Karpas-422 (cell line): Measurements from ENCODE around the gene GPR61. TPM values are rescaled to one million over a fixed set of nuclear protein-coding genes. Genes with fewer than 3 reads are reported as not detected.

Source experiments
- DNase-seq: peaks from one replicate; pipeline ENCODE4 v3.0.0-alpha.2; 2015
- H2AFZ ChIP-seq: fragments of 200-600 bp; sonication (generic); 2 replicates; pipeline ENCODE4 v1.6.1; 2014; ENCODE audit warnings: antibody characterized with exemption, low read length, mixed read lengths
- H3K27ac ChIP-seq: fragments of 200-600 bp; sonication (generic); 2 replicates; pipeline ENCODE4 v1.5.1; 2014; ENCODE audit warnings: mild to moderate bottlenecking, low read length, moderate library complexity
- H3K27me3 ChIP-seq: fragments of 200-600 bp; sonication (generic); 2 replicates; pipeline ENCODE4 v1.6.1; 2014; ENCODE audit warnings: low read length, mixed read lengths
- H3K36me3 ChIP-seq: fragments of 200-600 bp; sonication (generic); 2 replicates; pipeline ENCODE4 v1.6.1; 2014; ENCODE audit warnings: low read length, mixed read lengths; ENCODE audit not compliant: insufficient read depth
- H3K4me1 ChIP-seq: fragments of 200-600 bp; sonication (generic); 2 replicates; pipeline ENCODE4 v1.6.1; 2014; ENCODE audit warnings: mild to moderate bottlenecking, low read length, mixed read lengths
- H3K4me2 ChIP-seq: fragments of 200-600 bp; sonication (generic); 2 replicates; pipeline ENCODE4 v1.6.1; 2014; ENCODE audit warnings: low read length, low read depth, mild to moderate bottlenecking; ENCODE audit not compliant: poor library complexity, severe bottlenecking
- H3K4me3 ChIP-seq: fragments of 200-600 bp; sonication (generic); 2 replicates; pipeline ENCODE4 v1.5.1; 2014; ENCODE audit warnings: mild to moderate bottlenecking, antibody characterized with exemption, low read length, mixed read lengths
- H3K79me2 ChIP-seq: fragments of 200-600 bp; sonication (generic); 2 replicates; pipeline ENCODE4 v1.6.1; 2014; ENCODE audit warnings: mild to moderate bottlenecking, low read length, mixed read lengths
- H3K9ac ChIP-seq: fragments of 200-600 bp; sonication (generic); 2 replicates; pipeline ENCODE4 v1.6.0; 2014; ENCODE audit warnings: low read length
- H3K9me2 ChIP-seq: fragments of 200-600 bp; sonication (generic), shearing (Covaris generic); replicated peaks from 2 replicates; pipeline ENCODE4 v1.6.0; 2014; ENCODE audit warnings: mild to moderate bottlenecking, low read length, moderate library complexity; ENCODE audit not compliant: insufficient read depth
- H3K9me3 ChIP-seq: fragments of 300-700, 200-600 bp; sonication (generic); 2 replicates; pipeline ENCODE4 v1.6.1; 2014; ENCODE audit warnings: low read length, mixed read lengths
- H4K20me1 ChIP-seq: fragments of 200-600 bp; sonication (generic); 2 replicates; pipeline ENCODE4 v1.6.1; 2014; ENCODE audit warnings: mild to moderate bottlenecking, antibody characterized with exemption, low read length, low read depth; ENCODE audit not compliant: insufficient read depth
- total RNA-seq: library from RNA; depleted of rRNA; stranded (reverse); fragments of >200 nt; shearing (Covaris generic); gene quantifications from 2 replicates; pipeline ENCODE4 v1.2.3, GENCODE V29; 2014; ENCODE audit warnings: low replicate concordance

Gene GPR61
- total RNA-seq, 1 experiment from 2014 or later: not detected

GRCh38 chr1:109514846-109515245 lies 24.8 kb upstream of the GPR61 start:
- Histone ChIP-seq H4K20me1 (no peaks in the 10 kb centered on the region), H2AFZ (no peak overlapping the region), H3K4me3 (no peak overlapping the region), H3K4me1 (peaks cover 9% of the 10 kb centered on the region), H3K27ac (no peak overlapping the region), H3K79me2 (no peaks in the 10 kb centered on the region), H3K4me2 (no peak overlapping the region), H3K27me3 (no peaks in the 10 kb centered on the region), H3K9me3 (no peaks in the 10 kb centered on the region), H3K36me3 (no peaks in the 10 kb centered on the region), H3K9ac (no peak overlapping the region), H3K9me2 (no peaks in the 10 kb centered on the region)
- no peak for DNase-seq

- Histone ChIP-seq H4K20me1 (no peaks in the 10 kb centered on the region), H3K36me3 (no peaks in the 10 kb centered on the region), H3K79me2 (no peaks in the 10 kb centered on the region), H3K9me3 (no peaks in the 10 kb centered on the region), H3K27ac (no peak overlapping the region), H3K4me2 (no peak overlapping the region), H3K27me3 (no peaks in the 10 kb centered on the region), H3K4me1 (peaks cover 5% of the 10 kb centered on the region), H2AFZ (no peak overlapping the region), H3K4me3 (no peak overlapping the region), H3K9ac (no peak overlapping the region), H3K9me2 (no peaks in the 10 kb centered on the region)
- no peak for DNase-seq
Observed at GRCh38 chr1:109516872-109517271, 22.8 kb upstream of the GPR61 start.

GRCh38 chr1:109517337-109517736 lies 22.3 kb upstream of the GPR61 start:
- no peak for DNase-seq
- H3K9me2 ChIP-seq: no peaks in the 10 kb centered on the region
- H3K4me2 ChIP-seq: no peak overlapping the region
- no peaks in the 10 kb centered on the region for H4K20me1 ChIP-seq
- no peaks in the 10 kb centered on the region for H3K9me3 ChIP-seq
- H3K27me3 ChIP-seq: no peaks in the 10 kb centered on the region
- H3K9ac ChIP-seq: no peak overlapping the region
- peaks cover 5% of the 10 kb centered on the region for H3K4me1 ChIP-seq
- no peak overlapping the region for H3K27ac ChIP-seq
- no peak overlapping the region for H3K4me3 ChIP-seq
- no peak overlapping the region for H2AFZ ChIP-seq
- no peaks in the 10 kb centered on the region for H3K79me2 ChIP-seq
- H3K36me3 ChIP-seq: no peaks in the 10 kb centered on the region

- H3K9me2 ChIP-seq: no peaks in the 10 kb centered on the region
- no peak for DNase-seq
- H4K20me1 ChIP-seq: no peaks in the 10 kb centered on the region
- no peak overlapping the region for H3K4me2 ChIP-seq
- H3K27me3 ChIP-seq: no peaks in the 10 kb centered on the region
- H3K4me3 ChIP-seq: no peak overlapping the region
- H3K27ac ChIP-seq: no peak overlapping the region
- H3K9me3 ChIP-seq: no peaks in the 10 kb centered on the region
- H3K9ac ChIP-seq: no peak overlapping the region
- H3K36me3 ChIP-seq: no peaks in the 10 kb centered on the region
- H3K4me1 ChIP-seq: peaks cover 5% of the 10 kb centered on the region
- H2AFZ ChIP-seq: no peak overlapping the region
- H3K79me2 ChIP-seq: no peaks in the 10 kb centered on the region
Observed at GRCh38 chr1:109521002-109521951, 18.4 kb upstream of the GPR61 start.

GRCh38 chr1:109522026-109522425 lies 17.6 kb upstream of the GPR61 start:
- DNase-seq: no peak
- H3K79me2 ChIP-seq: no peaks in the 10 kb centered on the region
- H3K4me2 ChIP-seq: no peak overlapping the region
- no peaks in the 10 kb centered on the region for H3K9me3 ChIP-seq
- no peaks in the 10 kb centered on the region for H3K27me3 ChIP-seq
- H3K4me3 ChIP-seq: no peak overlapping the region
- H3K4me1 ChIP-seq: peaks cover 3% of the 10 kb centered on the region
- H4K20me1 ChIP-seq: no peaks in the 10 kb centered on the region
- H3K9ac ChIP-seq: no peak overlapping the region
- no peaks in the 10 kb centered on the region for H3K36me3 ChIP-seq
- H2AFZ ChIP-seq: no peak overlapping the region
- no peaks in the 10 kb centered on the region for H3K9me2 ChIP-seq
- no peak overlapping the region for H3K27ac ChIP-seq

- no peak overlapping the region for H2AFZ ChIP-seq
- H3K9me3 ChIP-seq: no peaks in the 10 kb centered on the region
- H3K27ac ChIP-seq: no peak overlapping the region
- DNase-seq: no peak
- H3K4me2 ChIP-seq: no peak overlapping the region
- H3K27me3 ChIP-seq: no peaks in the 10 kb centered on the region
- no peaks in the 10 kb centered on the region for H3K9me2 ChIP-seq
- no peak overlapping the region for H3K9ac ChIP-seq
- H3K79me2 ChIP-seq: no peaks in the 10 kb centered on the region
- H3K4me1 ChIP-seq: no peaks in the 10 kb centered on the region
- no peak overlapping the region for H3K4me3 ChIP-seq
- no peaks in the 10 kb centered on the region for H4K20me1 ChIP-seq
- no peaks in the 10 kb centered on the region for H3K36me3 ChIP-seq
Observed at GRCh38 chr1:109523706-109524105, 16.0 kb upstream of the GPR61 start.

GRCh38 chr1:109527098-109527811 lies 12.4 kb upstream of the GPR61 start:
- Histone ChIP-seq H3K9ac (no peak overlapping the region), H3K9me2 (no peaks in the 10 kb centered on the region), H3K79me2 (no peaks in the 10 kb centered on the region), H3K27me3 (no peaks in the 10 kb centered on the region), H3K4me3 (no peak overlapping the region), H3K36me3 (no peaks in the 10 kb centered on the region), H3K4me2 (no peak overlapping the region), H4K20me1 (no peaks in the 10 kb centered on the region), H3K27ac (no peak overlapping the region), H3K9me3 (no peaks in the 10 kb centered on the region), H3K4me1 (peaks cover 24% of the 10 kb centered on the region), H2AFZ (no peak overlapping the region)
- no peak for DNase-seq

- H3K36me3 ChIP-seq: no peaks in the 10 kb centered on the region
- peaks cover 29% of the 10 kb centered on the region for H3K4me1 ChIP-seq
- no peak overlapping the region for H3K27ac ChIP-seq
- H3K4me2 ChIP-seq: no peak overlapping the region
- no peaks in the 10 kb centered on the region for H3K27me3 ChIP-seq
- H3K9me2 ChIP-seq: no peaks in the 10 kb centered on the region
- no peaks in the 10 kb centered on the region for H4K20me1 ChIP-seq
- H3K9ac ChIP-seq: no peak overlapping the region
- no peak for DNase-seq
- H3K9me3 ChIP-seq: no peaks in the 10 kb centered on the region
- H3K4me3 ChIP-seq: no peak overlapping the region
- no peak overlapping the region for H2AFZ ChIP-seq
- H3K79me2 ChIP-seq: no peaks in the 10 kb centered on the region
Observed at GRCh38 chr1:109527846-109528695, 11.6 kb upstream of the GPR61 start.
